K562 (cell line): ENCODE results near the gene CDK11A. TPM values are rescaled to one million over a fixed set of nuclear protein-coding genes. Genes with fewer than 3 reads are reported as not detected.

Source experiments
- ATAC-seq: fragments of 200-7000 bp; cut with Tn5 transposase; 3 replicates; pipeline ENCODE4 v1.9.1; 2020; ENCODE audit warnings: moderate library complexity
- BruUV-seq: library from RNA; stranded (reverse); fragments of 400-500 nt; replicated peaks from 2 replicates; lab custom pipeline; 2021; lab: Mats Ljungman, UMichigan
- CTCF ChIA-PET: fragments of 300-600 bp; formaldehyde crosslinking; extraction: SDS; loops from one replicate; lab custom pipeline; 2021; ENCODE audit warnings: low intra/inter-chr PET ratio; lab: Yijun Ruan, JAX
- POLR2A ChIA-PET: fragments of 300-600, 350-650 bp; sonication (Branson Sonifier 250); formaldehyde crosslinking; extraction: SDS; loops from one replicate; lab custom pipeline; 2021; ENCODE audit warnings: antibody characterized with exemption, inconsistent platforms; lab: Yijun Ruan, JAX
- DNase-seq, 4 experiments: peaks; one replicate each; pipeline versions ENCODE4 v3.0.0 to v3.0.0-alpha.2; 2011 to 2018; ENCODE audit warnings: low spot score in 3 of 4, mixed read lengths in 3 of 4; ENCODE audit errors: extremely low read depth in 1 of 4
- FAIRE-seq: peaks from 2 replicates; lab custom pipeline; 2011; peaks lifted over from hg19 to GRCh38; lab: Jason Lieb, UNC
- H2AFZ ChIP-seq: 2 replicates; pipeline ENCODE4 v1.6.0; 2011; ENCODE audit warnings: low read depth, low read length, control low read depth, inconsistent platforms
- H3K27ac ChIP-seq: fragments of 200-600 bp; 3 replicates; pipeline ENCODE4 v1.8.0; 2011; ENCODE audit warnings: low read depth, mild to moderate bottlenecking, control low read depth, inconsistent platforms, low read length, moderate library complexity, mixed read lengths; ENCODE audit errors: extremely low read depth
- H3K27me3 ChIP-seq, 2 experiments: fragments of 300-600 bp in 1 of 2; 2 replicates in 1 of 2; 3 replicates in 1 of 2; pipeline versions ENCODE4 v1.6.0 to v1.8.0; 2011; ENCODE audit warnings: inconsistent platforms in 2 of 2, low read length in 2 of 2, mild to moderate bottlenecking in 1 of 2, mixed read lengths in 1 of 2, moderate library complexity in 1 of 2; ENCODE audit not compliant: control insufficient read depth in 2 of 2, insufficient read depth in 2 of 2
- H3K36me3 ChIP-seq: fragments of 300-600 bp; 3 replicates; pipeline ENCODE4 v1.8.0; 2011; ENCODE audit warnings: mild to moderate bottlenecking, low read length, inconsistent platforms; ENCODE audit not compliant: control insufficient read depth, insufficient read depth
- H3K4me1 ChIP-seq, 2 experiments: fragments of 200-600 bp in 1 of 2; replicated peaks in 1 of 2; 2 replicates in 1 of 2; 3 replicates in 1 of 2; pipeline versions ENCODE4 v1.5.1 to v1.8.0; 2011; ENCODE audit warnings: inconsistent platforms in 2 of 2, low read length in 2 of 2, mild to moderate bottlenecking in 1 of 2, mixed read lengths in 1 of 2, moderate library complexity in 1 of 2; ENCODE audit not compliant: control insufficient read depth in 2 of 2, insufficient read depth in 2 of 2
- H3K4me2 ChIP-seq: 2 replicates; pipeline ENCODE4 v1.6.1; 2011; ENCODE audit warnings: low read length, control low read depth, inconsistent platforms, mixed read lengths; ENCODE audit not compliant: insufficient read depth
- H3K4me3 ChIP-seq: fragments of 200-600 bp; sonication (generic), shearing (Covaris generic); 2 replicates; pipeline ENCODE4 v1.5.1; 2016; ENCODE audit warnings: control low read depth, inconsistent platforms
- H3K79me2 ChIP-seq: fragments of 200-600 bp; 3 replicates; pipeline ENCODE4 v1.8.0; 2011; ENCODE audit warnings: low read length, inconsistent platforms; ENCODE audit not compliant: control insufficient read depth, insufficient read depth
- H3K9ac ChIP-seq, 2 experiments: 2 replicates each; pipeline versions ENCODE4 v1.6.0 to v1.6.1; 2011; ENCODE audit warnings: low read depth in 2 of 2, low read length in 2 of 2, control low read depth in 1 of 2, inconsistent platforms in 1 of 2, mild to moderate bottlenecking in 1 of 2, mixed read lengths in 1 of 2; ENCODE audit not compliant: insufficient read depth in 1 of 2
- H3K9me1 ChIP-seq: one replicate; pipeline ENCODE4 v1.6.0; 2011; ENCODE audit warnings: inconsistent platforms, mild to moderate bottlenecking, low read length, moderate library complexity; ENCODE audit not compliant: control insufficient read depth, insufficient read depth
- H3K9me3 ChIP-seq: replicated peaks from 2 replicates; pipeline ENCODE4 v1.5.1; 2011; ENCODE audit warnings: low read depth, low read length, inconsistent platforms; ENCODE audit not compliant: control insufficient read depth, insufficient read depth
- H4K20me1 ChIP-seq: replicated peaks from 2 replicates; pipeline ENCODE4 v1.6.1; 2011; ENCODE audit warnings: low read length, inconsistent platforms, mixed read lengths; ENCODE audit not compliant: control insufficient read depth, insufficient read depth
- ASH1L ChIP-seq: fragments of 450-650 bp; IDR thresholded peaks from 2 replicates; pipeline ENCODE4 v1.6.1; 2018; ENCODE audit warnings: borderline replicate concordance, mild to moderate bottlenecking, low read depth; ENCODE audit not compliant: partially characterized antibody
- CBX3 ChIP-seq, 2 experiments: IDR thresholded peaks; 1 replicate in 1 of 2; 2 replicates in 1 of 2; pipeline ENCODE4 v1.6.1; 2012; ENCODE audit warnings: inconsistent platforms in 2 of 2, low read length in 2 of 2, borderline replicate concordance in 1 of 2, control low read depth in 1 of 2
- CTCF ChIP-seq, 3 experiments: IDR thresholded peaks in 2 of 3; conservative IDR thresholded peaks in 1 of 3; 2 replicates each; pipeline ENCODE4 v1.5.1; 2011 to 2012; ENCODE audit warnings: low read length in 3 of 3, mild to moderate bottlenecking in 3 of 3, control low read depth in 2 of 3, improper control_type of control experiment in 1 of 3, inconsistent platforms in 1 of 3, low read depth in 1 of 3, mixed read lengths in 1 of 3, moderate library complexity in 1 of 3; ENCODE audit not compliant: insufficient read depth in 2 of 3
- CTCFL ChIP-seq: IDR thresholded peaks from 2 replicates; pipeline ENCODE4 v1.6.1; 2011; ENCODE audit warnings: borderline replicate concordance, low read depth, mild to moderate bottlenecking, moderate library complexity, low read length; ENCODE audit not compliant: insufficient read depth, poor library complexity, severe bottlenecking
- E4F1 ChIP-seq: fragments of 250-450 bp; sonication (Bioruptor Pico); IDR thresholded peaks from 2 replicates; pipeline ENCODE4 v1.5.0; 2021; ENCODE audit warnings: mild to moderate bottlenecking, borderline replicate concordance
- POLR2G ChIP-seq: fragments of 200-400 bp; formaldehyde crosslinking; IDR thresholded peaks from 2 replicates; pipeline ENCODE4 v1.6.1; 2017; ENCODE audit warnings: low read depth, mild to moderate bottlenecking, antibody characterized with exemption, low read length, moderate library complexity
- TFAP4 ChIP-seq: sonication (generic); formaldehyde crosslinking; IDR thresholded peaks from 2 replicates; pipeline ENCODE4 v1.8.0; 2022; ENCODE audit warnings: missing genetic modification reagents, mild to moderate bottlenecking, moderate library complexity, borderline replicate concordance
- ZBTB33 ChIP-seq: sonication (generic); formaldehyde crosslinking; IDR thresholded peaks from 2 replicates; pipeline ENCODE4 v1.8.1; 2023; ENCODE audit warnings: mild to moderate bottlenecking, missing genetic modification reagents
- ZNF316 ChIP-seq: fragments of 450-650 bp; IDR thresholded peaks from 2 replicates; pipeline ENCODE4 v1.6.1; 2016
- ZNF764 ChIP-seq: fragments of 250-450 bp; sonication (Bioruptor Pico); IDR thresholded peaks from 2 replicates; pipeline ENCODE4 v1.4.0; 2020; ENCODE audit warnings: low read depth, mild to moderate bottlenecking, moderate library complexity
- WGBS: fragments of 100-300 bp; shearing (Covaris generic); methylation state at CpG from one replicate; pipeline ENCODE4 v1.1.6; 2016; ENCODE audit warnings: low coverage, mixed read lengths; ENCODE audit not compliant: insufficient coverage; ENCODE audit errors: missing lambda C conversion rate; 5-methylcytosine and 5-hydroxymethylcytosine counted together
- in situ Hi-C: fragments of 300-500 bp; cut with MboI; formaldehyde crosslinking; loops from 4 replicates; pipeline ENCODE4 v1.15.0; 2018; ENCODE audit warnings: inconsistent platforms, mixed read lengths
- intact Hi-C: fragments of 100-400 bp; cut with micrococcal nuclease; formaldehyde crosslinking; loops from 2 replicates; pipeline ENCODE4 v1.14.2; 2022
- polyA plus RNA-seq, 8 experiments: library from polyadenylated mRNA; depleted of rRNA in 4 of 8; stranded (reverse) in 5 of 8; unstranded in 3 of 8; fragments of >200 nt; fragmentation: Nextera tagmentation in 2 of 8; fragmentation: Illumina TruSeq in 1 of 8; extraction: Ambion mirVana in 2 of 8; extraction: Trizol in 1 of 8; gene quantifications; 2 replicates each; pipeline versions ENCODE4 v1.2.1 to v1.2.3, GENCODE V29; 2011 to 2014; ENCODE audit warnings: inconsistent platforms in 1 of 8, missing spikeins in 1 of 8
- total RNA-seq, 7 experiments: library from RNA; depleted of rRNA in 6 of 7; stranded (reverse); fragments of >200 nt in 6 of 7; fragmentation: Illumina TruSeq in 2 of 7; extraction: Trizol in 2 of 7; gene quantifications; 2 replicates each; pipeline versions ENCODE4 v1.2.1 to v1.2.3, GENCODE V29; 2011 to 2021; ENCODE audit warnings: low replicate concordance in 1 of 7

Gene CDK11A
- total and polyA plus RNA-seq, 9 of the 15 experiments (the other 6 are each of a cell fraction or from before 2014, with no cell fraction given) = 4.5 to 71.0 (median 43.9) TPM

GRCh38 chr1:1665815-1666251 is 58.3 kb downstream of the CDK11A start:
- Histone ChIP-seq H3K4me3 (no peak overlapping the region), H3K9ac (peak overlapping the region in 1 of 2 experiments; percentile 20; a peak in 1 of 4 replicates), H3K27me3 (no peaks in the 10 kb centered on the region), H3K27ac (no peak overlapping the region), H3K9me1 (no peaks in the 10 kb centered on the region), H4K20me1 (no peaks in the 10 kb centered on the region), H3K9me3 (no peaks in the 10 kb centered on the region), H3K4me2 (no peak overlapping the region), H3K36me3 (peaks cover 30% of the 10 kb centered on the region; the same call in 2 of the 3 replicates), H3K4me1 (peaks cover 2 to 19% of the 10 kb centered on the region in 2 experiments; a peak in 4 of 5 replicates), H3K79me2 (no peaks in the 10 kb centered on the region), H2AFZ (no peak overlapping the region)
- 88% methylated on average over 21 of the region's 25 CpGs for WGBS
- in situ Hi-C loops (no loop called here), intact Hi-C loops (no loop called here)
- no TSS peak for BruUV-seq
- ChIA-PET CTCF (interaction anchor here (0.5 kb wide), 1 partner anchor 53 kb away, joined by 3 read pairs; no protein-coding TSS in a partner anchor), POLR2A (interaction anchor here (0.7 to 1.4 kb wide), 2 partner anchors 14 to 273 kb away, joined by 3 read pairs; no protein-coding TSS in a partner anchor)
- no peak for FAIRE-seq
- ATAC-seq = peak; percentile 82
- peak; percentile 49 to 66 (median 50) for DNase-seq
- TF ChIP-seq ASH1L = no peak
- TF ChIP-seq ZNF764 (CRISPR knock-in tag) = peak; percentile 70; the same call in 1 of the 2 replicates
- 0 out of 3 replicates have a peak, but pooled peaks of 1 of the 2 experiments have one; percentile 31 for TF ChIP-seq CBX3 (IDR thresholded peaks at IDR 0.05; ENCODE audit: borderline replicate concordance in 1 of 2, low read length in 2 of 2)
- peak; percentile 87 for TF ChIP-seq ZBTB33 (CRISPR knock-in tag)
- TF ChIP-seq CTCF (IDR thresholded peaks at IDR 0.05 in 2 of 3, conservative IDR thresholded peaks at IDR 0.05 in 1 of 3; ENCODE audit: insufficient read depth in 2 of 3, low read depth in 1 of 3, low read length in 3 of 3) = peak; percentile 46 to 88 (median 55)
- no peak for TF ChIP-seq ZNF316
- TF ChIP-seq POLR2G = peak; percentile 52; the same call in 1 of the 2 replicates
- peak; percentile 65 for TF ChIP-seq CTCFL
- no peak for TF ChIP-seq E4F1
- peak; percentile 52; the same call in 1 of the 2 replicates for TF ChIP-seq TFAP4 (CRISPR knock-in tag)
